Heart right ventricle (tissue), 16 donors: ENCODE results near the gene PIP5K1A. TPM values are rescaled to one million over a fixed set of nuclear protein-coding genes. Genes with fewer than 3 reads are reported as not detected.
"Not testable (repeated sequence)": the region's sequence is repeated elsewhere in the genome, so short reads cannot be mapped to it uniquely, and the experiment has no call there.

Experiments
- ATAC-seq, 8 donors: fragments of 200-7000 bp; cut with Tn5 transposase; one replicate each; pipeline ENCODE4 v1.9.1; 2020; ENCODE audit warnings: mild to moderate bottlenecking in 8 of 8, moderate library complexity in 8 of 8, moderate number of reproducible peaks in 1 of 8
- DNase-seq, 2 donors: peaks; one replicate each; pipeline ENCODE4 v3.0.0-alpha.2; 2020
- H3K27ac ChIP-seq, 10 donors: fragments of 200-600 bp; sonication (generic) in 2 of 10; one replicate each; pipeline versions ENCODE4 v1.5.0 to v1.8.0; 2020 to 2022; ENCODE audit warnings: mild to moderate bottlenecking in 3 of 10
- H3K27me3 ChIP-seq, 7 donors: fragments of 200-600 bp; one replicate each; pipeline ENCODE4 v1.8.0; 2021 to 2022; ENCODE audit warnings: mild to moderate bottlenecking in 2 of 7
- H3K36me3 ChIP-seq, 9 donors: fragments of 200-600 bp; sonication (generic) in 1 of 9; one replicate each; pipeline versions ENCODE4 v1.5.0 to v1.8.0; 2020 to 2022; ENCODE audit warnings: mild to moderate bottlenecking in 2 of 9
- H3K4me1 ChIP-seq, 9 donors: fragments of 200-600 bp; sonication (generic) in 1 of 9; one replicate each; pipeline versions ENCODE4 v1.5.0 to v1.8.0; 2020 to 2022; ENCODE audit warnings: mild to moderate bottlenecking in 4 of 9
- H3K4me3 ChIP-seq, 10 donors: fragments of 200-600 bp; sonication (generic) in 2 of 10; one replicate each; pipeline versions ENCODE4 v1.5.0 to v1.8.0; 2020 to 2022; ENCODE audit warnings: mild to moderate bottlenecking in 7 of 10, moderate library complexity in 2 of 10
- H3K9me3 ChIP-seq, 11 donors: fragments of 200-600 bp in 10 of 11; sonication (generic) in 2 of 11; one replicate each; pipeline versions ENCODE4 v1.5.0 to v1.8.0; 2013 to 2022; ENCODE audit warnings: mild to moderate bottlenecking in 2 of 11, control low read depth in 1 of 11, moderate library complexity in 1 of 11
- CTCF ChIP-seq, 9 donors: fragments of 200-600 bp; sonication (generic) in 2 of 9; IDR thresholded peaks; one replicate each; pipeline versions ENCODE4 v1.5.0 to v1.8.0; 2021 to 2022; ENCODE audit warnings: antibody characterized with exemption in 9 of 9, mild to moderate bottlenecking in 5 of 9, moderate library complexity in 1 of 9
- WGBS, 2 donors: extraction: QIAGEN DNeasy Blood & Tissue Kit; methylation state at CpG; one replicate each; pipeline ENCODE4 v1.1.7; 2013; ENCODE audit warnings: inconsistent platforms in 1 of 2; 5-methylcytosine and 5-hydroxymethylcytosine counted together
- intact Hi-C, 10 donors: fragments of 100-400 bp; cut with DNase I; formaldehyde crosslinking; loops; one replicate each; pipeline versions ENCODE4 v1.11.1 to v1.14.2; 2022
- polyA plus RNA-seq, 2 donors: library from polyadenylated mRNA; stranded (reverse); fragments of 200-250 nt; gene quantifications; one replicate each; pipeline ENCODE4 v1.2.3, GENCODE V29; 2013
- total RNA-seq, 10 donors: library from RNA; stranded (reverse); fragmentation: NEBNext Ultra II Directional in 3 of 10; extraction: Animal tissue kit (Norgen Biotek cat#: 25700) in 3 of 10; gene quantifications; one replicate each; pipeline versions ENCODE4 v1.2.1 to v1.2.4, GENCODE V29; 2021 to 2023
- donor health status: Arrhythmogenic right ventricular cardiomyopathy.
- donor health status: ischemic (EF 13 %, LVEDD 7.1; RV severe dilation, severe dysfunction).
- donor health status: healthy with polysubstance abuse.
- donor health status: DM: no; HTN: yes; CAD: no.
- donor health status: DM: no; HTN: no; CAD: no.
- donor health status: ischemic (EF 25% LVEDD 6.9; RV normal size, moderate dysfunction).
- donor health status: ischemic (EF 25% LVEDD 5.7; RV mildly dilated, moderate dysfunction).
- donor health status: healthy.
- donor health status: DM: yes; HTN: yes; CAD: no.
- donor health status: Ischemic cardiomyopathy.
- donor health status: ischemic (EF 35%, LVEDD 5.7; RV mildly dilated, moderate dysfunction).
- donor health status: nonischemic (EF 11% LVEDD 7.7; RV severe dilation, severe dysfunction).
- donor health status: DM: yes; HTN: yes; CAD: no.
- donor health status: PGD.
- donor health status: ischemic (EF 29% LVEDD 5.4; RV normal size, mild dysfunction).
- donor health status: nonischemic (EF 23%, LVEDD 6.1; RV moderate dilation, normal function).

The PIP5K1A gene
- total and polyA plus RNA-seq, 12 donors, result 11.5 to 48.0 (median 38.7) TPM

GRCh38 chr1:151266315-151266714 is 68.0 kb downstream of the PIP5K1A start:
- ATAC-seq, result no peak

GRCh38 chr1:151266821-151267220 is 68.5 kb downstream of the PIP5K1A start:
- ATAC-seq (no peak), DNase-seq (no peak)
- Histone ChIP-seq H3K4me3 (no peak overlapping the region), H3K27me3 (no peaks in the 10 kb centered on the region), H3K4me1 (peaks cover 0 to 8% (median 0%) of the 10 kb centered on the region in 9 donors), H3K27ac (no peak overlapping the region), H3K9me3 (no peaks in the 10 kb centered on the region), H3K36me3 (peaks cover 0 to 100% (median 65%) of the 10 kb centered on the region in 9 donors)
- WGBS, 2 donors, result 75 to 84% methylated on average over 8 of the region's 8 CpGs
- no peak for TF ChIP-seq CTCF (IDR thresholded peaks at IDR 0.05)
- intact Hi-C loops, result no loop called here

More at GRCh38 chr1:151266315-151266714, 68.0 kb downstream of the PIP5K1A start:
- no peak for TF ChIP-seq CTCF (IDR thresholded peaks at IDR 0.05)
- H3K9me3 ChIP-seq, result no peaks in the 10 kb centered on the region
- intact Hi-C loops, result no loop called here
- no peak overlapping the region for H3K27ac ChIP-seq
- H3K27me3 ChIP-seq, result no peaks in the 10 kb centered on the region
- no peak for DNase-seq
- peaks cover 0 to 3% (median 0%) of the 10 kb centered on the region in 9 donors for H3K4me1 ChIP-seq
- peaks cover 0 to 97% (median 65%) of the 10 kb centered on the region in 9 donors for H3K36me3 ChIP-seq
- 95 to 100% methylated on average over 3 of the region's 3 CpGs for WGBS, 2 donors
- no peak overlapping the region for H3K4me3 ChIP-seq

- intact Hi-C loops, result no loop called here
- H3K27me3 ChIP-seq, result no peaks in the 10 kb centered on the region
- H3K4me3 ChIP-seq, result no peak overlapping the region
- peaks cover 0 to 98% (median 59%) of the 10 kb centered on the region in 9 donors for H3K36me3 ChIP-seq
- DNase-seq (no peak), ATAC-seq (no peak)
- H3K4me1 ChIP-seq, result peaks cover 0 to 9% (median 0%) of the 10 kb centered on the region in 9 donors
- no peaks in the 10 kb centered on the region for H3K9me3 ChIP-seq
- TF ChIP-seq CTCF (IDR thresholded peaks at IDR 0.05), result no peak
- no peak overlapping the region for H3K27ac ChIP-seq
- 75% methylated on average over 4 of the region's 4 CpGs for WGBS, 2 donors
These were observed 69.4 kb downstream of the PIP5K1A start for GRCh38 chr1:151267760-151268159.

- H3K36me3 ChIP-seq, result peaks cover 0 to 39% (median 9%) of the 10 kb centered on the region in 9 donors
- H3K27me3 ChIP-seq, result no peaks in the 10 kb centered on the region
- no peaks in the 10 kb centered on the region for H3K9me3 ChIP-seq
- ATAC-seq (no peak), DNase-seq (no peak)
- H3K4me3 ChIP-seq, result no peak overlapping the region
- intact Hi-C loops, result no loop called here
- WGBS, 2 donors, result 77 to 89% methylated on average over 3 of the region's 3 CpGs
- H3K4me1 ChIP-seq, result peaks cover 0 to 44% (median 0%) of the 10 kb centered on the region in 9 donors
- H3K27ac ChIP-seq, result no peak overlapping the region
- no peak for TF ChIP-seq CTCF (IDR thresholded peaks at IDR 0.05)
These were observed 75.6 kb downstream of the PIP5K1A start for GRCh38 chr1:151273924-151274466.

GRCh38 chr1:151275341-151275740 is 77.0 kb downstream of the PIP5K1A start:
- H3K27ac ChIP-seq, ATAC-seq, H3K27me3 ChIP-seq, intact Hi-C loops, H3K4me3 ChIP-seq, H3K9me3 ChIP-seq, DNase-seq: not testable (repeated sequence)
- 83 to 93% methylated on average over 5 of the region's 5 CpGs for whole genome bisulfite sequencing, 2 donors
- peaks cover 0 to 26% (median 5%) of the 10 kb centered on the region in 9 donors for H3K36me3 ChIP-seq
- peaks cover 0 to 44% (median 0%) of the 10 kb centered on the region in 9 donors for H3K4me1 ChIP-seq
